SK-N-SH treated with all-trans-retinoic acid at 6 μM for 48 hours (cell line): ENCODE measurements around the gene ZNF146.
"Not testable (repeated sequence)": the region's sequence is repeated elsewhere in the genome, so short reads cannot be mapped to it uniquely, and the experiment has no call there.

Experiments
- ATAC-seq: fragments of 200-7000 bp; cut with Tn5 transposase; 3 replicates; pipeline ENCODE4 v1.9.1; 2020; ENCODE audit warnings: mild to moderate bottlenecking, moderate library complexity
- BACH2 ChIP-seq: fragments of 250-450 bp; sonication (Bioruptor Pico); IDR thresholded peaks from 2 replicates; pipeline ENCODE4 v1.9.0; 2021; ENCODE audit warnings: mild to moderate bottlenecking, borderline replicate concordance
- CSDC2 ChIP-seq: fragments of 250-450 bp; sonication (Bioruptor Pico); IDR thresholded peaks from 2 replicates; pipeline ENCODE4 v1.5.0; 2020; ENCODE audit warnings: mild to moderate bottlenecking, moderate library complexity
- ESRRG ChIP-seq: fragments of 250-450 bp; sonication (Bioruptor Pico); IDR thresholded peaks from 2 replicates; pipeline ENCODE4 v1.6.1; 2021; ENCODE audit warnings: mild to moderate bottlenecking
- GLIS3 ChIP-seq: fragments of 250-450 bp; sonication (Bioruptor Pico); IDR thresholded peaks from 2 replicates; pipeline ENCODE4 v1.5.0; 2020; ENCODE audit warnings: mild to moderate bottlenecking, moderate library complexity
- ISL1 ChIP-seq: fragments of 250-450 bp; sonication (Bioruptor Pico); IDR thresholded peaks from 2 replicates; pipeline ENCODE4 v2.1.2; 2022; ENCODE audit warnings: mild to moderate bottlenecking, moderate library complexity
- OSR1 ChIP-seq: fragments of 250-450 bp; sonication (Bioruptor Pico); IDR thresholded peaks from 2 replicates; pipeline ENCODE4 v1.8.0; 2022; ENCODE audit warnings: moderate library complexity, mild to moderate bottlenecking, inconsistent platforms
- PATZ1 ChIP-seq: fragments of 250-450 bp; sonication (Bioruptor Pico); IDR thresholded peaks from 2 replicates; pipeline ENCODE4 v1.8.0; 2020; ENCODE audit warnings: mild to moderate bottlenecking, moderate library complexity, borderline replicate concordance
- PPARA ChIP-seq: fragments of 250-450 bp; sonication (Bioruptor Pico); IDR thresholded peaks from 2 replicates; pipeline ENCODE4 v1.5.0; 2020; ENCODE audit warnings: mild to moderate bottlenecking, borderline replicate concordance
- RARB ChIP-seq: fragments of 250-450 bp; sonication (Bioruptor Pico); IDR thresholded peaks from 2 replicates; pipeline ENCODE4 v1.8.0; 2021; ENCODE audit warnings: mild to moderate bottlenecking, moderate library complexity
- SNAI2 ChIP-seq: fragments of 250-450 bp; sonication (Bioruptor Pico); IDR thresholded peaks from 2 replicates; pipeline ENCODE4 v1.5.0; 2020; ENCODE audit warnings: mild to moderate bottlenecking, moderate library complexity
- TCF4 ChIP-seq: fragments of 250-450 bp; sonication (Bioruptor Pico); IDR thresholded peaks from 2 replicates; pipeline ENCODE4 v1.8.0; 2021; ENCODE audit warnings: mild to moderate bottlenecking, moderate library complexity, borderline replicate concordance
- TOX ChIP-seq: fragments of 250-450 bp; sonication (Bioruptor Pico); IDR thresholded peaks from 2 replicates; pipeline ENCODE4 v1.8.0; 2021; ENCODE audit warnings: mild to moderate bottlenecking, moderate library complexity, borderline replicate concordance
- ZC3H10 ChIP-seq: fragments of 250-450 bp; sonication (Bioruptor Pico); IDR thresholded peaks from 2 replicates; pipeline ENCODE4 v1.5.1; 2021; ENCODE audit warnings: mild to moderate bottlenecking, moderate library complexity
- ZFP3 ChIP-seq: fragments of 250-450 bp; sonication (Bioruptor Pico); IDR thresholded peaks from 2 replicates; pipeline ENCODE4 v1.5.0; 2020; ENCODE audit warnings: mild to moderate bottlenecking, moderate library complexity
- ZNF70 ChIP-seq: fragments of 450-650 bp; formaldehyde crosslinking; IDR thresholded peaks from 2 replicates; pipeline ENCODE4 v1.5.0; 2020; ENCODE audit warnings: mild to moderate bottlenecking, moderate library complexity
- ZNF8 ChIP-seq: fragments of 450-650 bp; formaldehyde crosslinking; IDR thresholded peaks from 2 replicates; pipeline ENCODE4 v1.5.0; 2020; ENCODE audit warnings: mild to moderate bottlenecking, moderate library complexity
- TF ChIP-seq, protein P1 (sequence below): fragments of 250-450 bp; sonication (Bioruptor Pico); IDR thresholded peaks from 2 replicates; pipeline ENCODE4 v1.5.1; 2020; ENCODE audit warnings: low read depth, mild to moderate bottlenecking, moderate library complexity
- TF ChIP-seq, protein P2 (sequence below): fragments of 250-450 bp; sonication (Bioruptor Pico); IDR thresholded peaks from 2 replicates; pipeline ENCODE4 v1.8.0; 2021; ENCODE audit warnings: low read depth, mild to moderate bottlenecking, moderate library complexity, borderline replicate concordance

The ZNF146 gene

DNA sequence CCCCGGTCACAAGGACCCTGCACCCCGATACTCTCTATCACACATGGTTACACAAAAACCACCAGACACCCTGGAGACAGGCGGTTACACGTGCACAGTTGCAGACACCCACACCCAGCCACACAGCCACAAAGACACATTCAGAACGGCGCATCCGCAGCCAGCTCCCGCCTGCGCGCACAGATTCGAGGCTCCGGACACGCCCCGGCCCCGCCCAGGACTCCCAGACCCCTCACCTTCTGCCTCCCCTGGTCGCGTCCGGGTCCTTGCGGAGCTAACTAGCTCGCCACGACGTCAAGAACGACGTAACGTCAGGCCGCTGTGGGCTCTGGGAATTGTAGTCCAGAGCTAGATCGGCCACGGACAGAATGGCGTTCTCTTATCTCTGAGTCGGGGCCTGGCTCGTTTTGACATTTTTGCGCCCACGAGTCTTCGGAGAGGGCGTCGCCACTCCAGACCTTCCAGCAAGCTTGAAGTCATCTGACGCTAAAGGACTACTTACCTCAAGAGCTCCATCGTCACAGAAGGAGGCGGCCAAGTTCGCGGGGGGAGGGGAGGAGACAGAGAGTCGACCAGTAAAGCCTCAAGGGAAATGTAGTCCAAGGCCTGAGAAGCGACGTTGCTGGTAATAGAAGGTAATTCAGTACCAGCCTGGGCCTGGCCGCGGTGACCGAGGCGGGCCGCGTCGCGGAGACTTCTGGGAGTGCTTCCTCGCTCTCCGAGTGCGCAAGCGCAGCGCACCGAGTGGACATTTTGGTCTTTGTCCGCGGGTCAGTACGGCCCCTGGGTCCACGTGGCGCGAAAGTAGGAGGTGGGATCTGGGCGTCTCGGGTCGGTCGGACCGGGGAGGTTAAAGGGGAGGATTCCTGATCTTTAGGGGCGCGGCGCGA is at the start of gene ZNF146, which contains the start of gene ZNF565:
Gene ZNF146, plus strand, starts transcription at position 721 of the 890 bp plus-strand sequence. CDS start 21,335 bp downstream, outside the sequence.
Gene ZNF565, minus strand, starts transcription at position 280 of the 890 bp plus-strand sequence. CDS start 12,680 bp downstream, outside the sequence.
- no peak for TF ChIP-seq ZNF70 (CRISPR knock-in tag)
- TF ChIP-seq RARB (CRISPR knock-in tag): 0 out of 2 replicates have a peak, but pooled peaks have one; percentile 6

DNA sequence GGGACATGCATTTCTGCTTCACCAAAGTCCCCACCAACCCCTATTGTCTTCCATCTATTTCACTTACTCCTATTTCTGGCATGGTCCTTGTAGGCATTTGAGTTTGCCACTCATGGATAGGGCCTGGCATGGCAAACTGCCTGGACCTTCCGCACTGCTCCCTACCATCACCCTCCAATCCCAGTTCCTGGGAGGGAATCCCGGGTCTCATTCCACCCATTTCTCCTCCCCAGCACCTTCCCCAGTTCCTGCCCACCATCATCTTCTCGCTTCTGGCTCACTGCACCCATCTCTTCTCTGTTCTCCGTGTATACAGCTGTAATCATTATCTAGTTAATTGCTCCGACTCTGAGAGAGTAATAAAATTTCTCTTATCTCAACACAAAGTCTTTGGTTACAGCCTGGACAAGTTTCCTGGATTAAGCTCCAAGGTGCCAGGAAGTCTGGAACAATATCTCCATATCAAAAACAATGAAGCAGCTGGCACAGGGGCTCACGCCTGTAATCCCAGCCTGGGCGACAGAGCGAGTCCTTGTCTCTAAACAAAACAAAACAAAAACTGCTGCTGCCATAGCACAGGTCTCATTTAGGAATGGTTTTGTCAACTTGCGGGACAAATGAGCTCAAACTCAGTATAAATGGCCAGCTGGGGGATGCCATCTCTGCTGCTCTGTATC is 45.7 kb upstream of the ZNF146 start:
- ATAC-seq: peak; percentile 12; the same call in 2 of the 3 replicates
- TF ChIP-seq TCF4 (CRISPR knock-in tag) (peak; percentile 12; the same call in 1 of the 2 replicates), TOX (CRISPR knock-in tag) (no peak), ISL1 (CRISPR knock-in tag) (0 out of 2 replicates have a peak, but pooled peaks have one; percentile 8), SNAI2 (CRISPR knock-in tag) (no peak), PATZ1 (CRISPR knock-in tag) (no peak), GLIS3 (no peak), BACH2 (CRISPR knock-in tag) (no peak)
- TF ChIP-seq, protein P1, sequence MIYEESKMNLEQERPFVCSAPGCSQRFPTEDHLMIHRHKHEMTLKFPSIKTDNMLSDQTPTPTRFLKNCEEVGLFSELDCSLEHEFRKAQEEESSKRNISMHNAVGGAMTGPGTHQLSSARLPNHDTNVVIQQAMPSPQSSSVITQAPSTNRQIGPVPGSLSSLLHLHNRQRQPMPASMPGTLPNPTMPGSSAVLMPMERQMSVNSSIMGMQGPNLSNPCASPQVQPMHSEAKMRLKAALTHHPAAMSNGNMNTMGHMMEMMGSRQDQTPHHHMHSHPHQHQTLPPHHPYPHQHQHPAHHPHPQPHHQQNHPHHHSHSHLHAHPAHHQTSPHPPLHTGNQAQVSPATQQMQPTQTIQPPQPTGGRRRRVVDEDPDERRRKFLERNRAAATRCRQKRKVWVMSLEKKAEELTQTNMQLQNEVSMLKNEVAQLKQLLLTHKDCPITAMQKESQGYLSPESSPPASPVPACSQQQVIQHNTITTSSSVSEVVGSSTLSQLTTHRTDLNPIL (CRISPR knock-in tag): no peak

More for the DNA sequence above, at the start of gene ZNF146, which contains the start of gene ZNF565:
- ATAC-seq: peak; percentile 97

DNA sequence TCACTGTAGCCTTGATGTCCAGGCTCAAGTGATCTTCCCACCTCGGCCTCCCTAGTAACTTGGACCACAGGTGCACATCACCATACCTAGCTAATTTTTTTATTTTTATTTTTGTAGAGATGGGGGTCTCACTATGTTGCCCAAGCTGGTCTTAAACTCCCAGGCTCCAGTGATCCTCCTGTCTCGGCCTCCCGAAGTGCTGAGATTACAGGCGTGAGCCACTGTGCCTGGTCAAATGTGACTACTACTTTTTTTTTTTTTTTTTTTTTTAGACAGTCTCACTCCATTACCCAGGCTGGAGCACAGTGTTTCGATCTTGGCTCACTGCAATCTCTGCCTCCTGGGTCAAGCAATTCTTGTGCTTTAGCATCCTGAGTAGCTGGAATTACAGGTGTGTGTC is 42.1 kb upstream of the ZNF146 start:
- TF ChIP-seq ZC3H10 (CRISPR knock-in tag) (no peak), SNAI2 (CRISPR knock-in tag) (no peak), ESRRG (no peak), PPARA (CRISPR knock-in tag) (no peak), ZNF8 (CRISPR knock-in tag) (no peak)
- TF ChIP-seq, protein P2, sequence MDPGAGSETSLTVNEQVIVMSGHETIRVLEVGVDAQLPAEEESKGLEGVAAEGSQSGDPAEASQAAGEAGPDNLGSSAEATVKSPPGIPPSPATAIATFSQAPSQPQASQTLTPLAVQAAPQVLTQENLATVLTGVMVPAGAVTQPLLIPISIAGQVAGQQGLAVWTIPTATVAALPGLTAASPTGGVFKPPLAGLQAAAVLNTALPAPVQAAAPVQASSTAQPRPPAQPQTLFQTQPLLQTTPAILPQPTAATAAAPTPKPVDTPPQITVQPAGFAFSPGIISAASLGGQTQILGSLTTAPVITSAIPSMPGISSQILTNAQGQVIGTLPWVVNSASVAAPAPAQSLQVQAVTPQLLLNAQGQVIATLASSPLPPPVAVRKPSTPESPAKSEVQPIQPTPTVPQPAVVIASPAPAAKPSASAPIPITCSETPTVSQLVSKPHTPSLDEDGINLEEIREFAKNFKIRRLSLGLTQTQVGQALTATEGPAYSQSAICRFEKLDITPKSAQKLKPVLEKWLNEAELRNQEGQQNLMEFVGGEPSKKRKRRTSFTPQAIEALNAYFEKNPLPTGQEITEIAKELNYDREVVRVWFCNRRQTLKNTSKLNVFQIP (CRISPR knock-in tag): no peak
- no peak for ATAC-seq

DNA sequence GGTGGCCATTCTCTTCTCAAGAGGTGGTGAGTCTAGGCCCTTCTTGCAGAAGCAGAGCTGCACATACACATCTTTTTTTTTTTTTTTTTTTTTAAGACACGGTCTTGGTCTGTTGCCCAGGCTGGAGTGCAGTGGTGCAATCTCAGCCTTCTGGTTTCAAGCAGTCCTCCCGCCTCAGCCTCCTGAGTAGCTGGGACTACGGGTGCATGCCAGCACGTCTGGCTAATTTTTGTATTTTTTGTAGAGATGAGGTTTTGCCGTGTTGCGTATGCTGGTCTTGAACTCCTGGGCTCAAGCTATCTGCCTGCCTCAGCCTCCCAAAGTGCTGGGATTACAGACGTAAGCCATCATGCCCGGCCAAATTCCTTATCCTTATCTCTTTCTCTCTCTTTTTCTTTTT is 41.1 kb upstream of the ZNF146 start:
- not testable (repeated sequence) for ATAC-seq

GRCh38 chr19:36179077-36179476 is 35.8 kb upstream of the ZNF146 start:
- ATAC-seq: not testable (repeated sequence)

DNA sequence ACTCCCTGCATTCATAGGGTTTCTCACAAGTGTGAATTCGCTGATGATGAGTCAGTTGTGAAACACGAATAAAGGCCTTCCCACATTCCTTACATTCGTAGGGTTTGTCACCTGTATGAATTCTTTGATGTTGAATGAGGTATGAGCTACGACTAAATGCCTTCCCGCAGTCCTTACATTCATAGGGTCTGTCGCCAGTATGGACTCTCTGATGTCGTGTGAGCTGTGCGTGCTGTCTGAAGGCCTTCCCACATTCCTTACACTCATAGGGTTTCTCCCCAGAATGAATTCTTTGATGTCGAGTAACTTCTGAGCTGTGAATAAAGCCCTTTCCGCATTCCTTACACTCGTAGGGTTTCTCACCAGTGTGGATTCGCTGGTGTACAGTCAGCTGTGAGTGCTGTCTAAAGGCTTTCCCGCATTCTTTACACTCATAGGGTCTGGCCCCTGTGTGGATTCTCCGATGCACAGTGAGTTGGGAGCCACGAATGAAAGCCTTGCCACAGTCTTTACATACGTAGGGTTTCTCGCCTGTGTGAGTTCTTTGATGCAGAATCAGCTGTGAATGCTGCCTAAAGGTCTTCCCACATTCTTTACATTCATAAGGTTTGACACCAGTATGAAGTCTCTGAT is 32.2 kb upstream of the ZNF146 start:
- TF ChIP-seq OSR1 (CRISPR knock-in tag) (no peak), BACH2 (CRISPR knock-in tag) (no peak), ESRRG (no peak), CSDC2 (CRISPR knock-in tag) (no peak), TOX (CRISPR knock-in tag) (no peak), ZFP3 (CRISPR knock-in tag) (no peak), ZNF8 (CRISPR knock-in tag) (no peak), TCF4 (CRISPR knock-in tag) (no peak), ISL1 (CRISPR knock-in tag) (no peak)
- ATAC-seq: no peak
